ENCODE results near the gene ZMIZ1.

Gene ZMIZ1
- total RNA-seq: 10.1 to 16.0 reads per million in 2 experiments

GRCh38 chr10:79068562-79069324, at the start of gene ZMIZ1:
TSS of gene ZMIZ1 (plus strand) at chr10:79068966. CDS start at chr10:79201633, 132,667 bp downstream.
- peak; percentile 73 for DNase-seq (ENCODE audit: low read depth)

GRCh38 chr10:79019441-79020014, 49.2 kb upstream of the ZMIZ1 start:
- DNase-seq (ENCODE audit: low read depth): no peak

GRCh38 chr10:79020015-79020491, 48.7 kb upstream of the ZMIZ1 start:
- no peak for DNase-seq (ENCODE audit: low read depth)

- DNase-seq (ENCODE audit: low read depth): no peak
Measured at GRCh38 chr10:79020605-79021004, 48.2 kb upstream of the ZMIZ1 start.

GRCh38 chr10:79021331-79021907, 47.3 kb upstream of the ZMIZ1 start:
- no peak for DNase-seq (ENCODE audit: low read depth)

GRCh38 chr10:79021948-79022499, 46.7 kb upstream of the ZMIZ1 start:
- DNase-seq (ENCODE audit: low read depth): no peak

- no peak for DNase-seq (ENCODE audit: low read depth)
Measured at GRCh38 chr10:79022565-79023230, 46.1 kb upstream of the ZMIZ1 start.

GRCh38 chr10:79023240-79024162, 45.3 kb upstream of the ZMIZ1 start:
- DNase-seq (ENCODE audit: low read depth): no peak

- no peak for DNase-seq (ENCODE audit: low read depth)
Measured at GRCh38 chr10:79024296-79024695, 44.5 kb upstream of the ZMIZ1 start.

GRCh38 chr10:79024720-79025198, 44.0 kb upstream of the ZMIZ1 start:
- no peak for DNase-seq (ENCODE audit: low read depth)

- DNase-seq (ENCODE audit: low read depth): no peak
Measured at GRCh38 chr10:79025199-79025832, 43.5 kb upstream of the ZMIZ1 start.

GRCh38 chr10:79026341-79026761, 42.4 kb upstream of the ZMIZ1 start:
- DNase-seq (ENCODE audit: low read depth): no peak

- DNase-seq (ENCODE audit: low read depth): no peak
Measured at GRCh38 chr10:79026806-79027146, 42.0 kb upstream of the ZMIZ1 start.

GRCh38 chr10:79027147-79028055, 41.4 kb upstream of the ZMIZ1 start:
- no peak for DNase-seq (ENCODE audit: low read depth)

GRCh38 chr10:79028056-79028430, 40.7 kb upstream of the ZMIZ1 start:
- no peak for DNase-seq (ENCODE audit: low read depth)

- DNase-seq (ENCODE audit: low read depth): no peak
Measured at GRCh38 chr10:79028451-79029010, 40.2 kb upstream of the ZMIZ1 start.

GRCh38 chr10:79029478-79030390, 39.0 kb upstream of the ZMIZ1 start:
- no peak for DNase-seq (ENCODE audit: low read depth)

GRCh38 chr10:79030705-79031104, 38.1 kb upstream of the ZMIZ1 start:
- no peak for DNase-seq (ENCODE audit: low read depth)
